Measurements from ENCODE around the gene ZNF254. TPM values are rescaled to one million over a fixed set of nuclear protein-coding genes. Genes with fewer than 3 reads are reported as not detected.
A peak's percentile ranks its signal among the peaks of the same experiment; 100 is the strongest.
"Not testable (repeated sequence)": the region's sequence is repeated elsewhere in the genome, so short reads cannot be mapped to it uniquely, and the experiment has no call there.

ZNF254 gene
- total RNA-seq (10 to 100 TPM; 13.8 to 23.5 TPM), polyA plus RNA-seq (1 to 10 TPM; 2.9 to 4.3 TPM)
- long read RNA-seq, donor 1, full-length matches to known transcripts = 3 of 9 reads
- long read RNA-seq, donor 1, partial matches to known transcripts = 1 of 9 reads
- long read RNA-seq, donor 1, other reads (novel, unspliced or antisense) = 5 of 9 reads
- long read RNA-seq, donor 2, partial matches to known transcripts = 0 of 9 reads
- long read RNA-seq, donor 2, other reads (novel, unspliced or antisense) = 8 of 9 reads

DNA sequence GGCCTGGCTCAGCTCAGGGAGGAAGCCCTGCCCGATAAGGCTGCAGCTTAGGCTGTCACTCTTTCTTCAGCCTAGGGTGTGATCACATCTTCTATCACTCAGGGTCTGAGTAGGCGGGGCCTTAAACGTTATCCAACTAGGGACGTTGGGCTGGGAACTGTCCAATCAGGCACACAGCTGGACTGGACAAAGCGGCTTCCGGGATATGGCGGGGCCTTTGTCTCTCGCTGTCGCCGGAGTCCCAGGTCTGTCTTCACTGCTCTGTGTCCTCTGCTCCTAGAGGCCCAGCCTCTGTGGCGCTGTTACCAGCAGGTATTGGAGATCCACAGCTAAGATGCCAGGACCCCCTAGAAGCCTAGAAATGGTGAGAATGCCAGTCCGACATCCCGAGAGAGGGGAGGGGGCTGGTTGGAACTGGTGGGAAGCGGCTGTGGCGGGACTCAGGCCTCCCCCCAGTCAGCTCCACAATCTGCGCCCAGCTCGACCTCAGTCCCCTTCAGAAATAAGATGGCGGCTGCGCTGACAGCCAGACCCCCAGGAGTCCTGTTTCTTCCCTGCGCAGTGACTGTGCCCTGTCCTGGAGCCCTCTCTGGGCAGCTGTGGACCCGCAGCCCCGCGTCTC is at the start of gene ZNF254:
Gene ZNF254, plus strand, starts transcription at position 214 of the 622 bp plus-strand sequence. Its CDS starts 121 bp downstream, at position 335.
- Histone ChIP-seq H3K36me3 (ENCODE audit: control insufficient read depth in 1 of 2, insufficient read depth in 2 of 2, low read length in 1 of 2) (no peaks in the 10 kb centered on the region), H3K9me3 (ENCODE audit: control insufficient read depth, low read length) (no peaks in the 10 kb centered on the region), H3K27ac (ENCODE audit: low read depth in 1 of 2, low read length in 2 of 2) (peak within 1 kb of the TSS in 1 of 2 donors; percentile 90), H3K4me1 (ENCODE audit: control insufficient read depth in 1 of 2, insufficient read depth in 2 of 2, low read length in 2 of 2) (no peaks in the 10 kb centered on the region), H3K27me3 (ENCODE audit: control insufficient read depth in 1 of 2, insufficient read depth in 2 of 2, low read length in 1 of 2) (no peaks in the 10 kb centered on the region), H3K4me3 (ENCODE audit: low read length in 2 of 2) (peak within 1 kb of the TSS; percentile 63 to 66)
- WGBS, 2 donors = 1% methylated on average over 23 of the region's 23 CpGs
- ATAC-seq (ENCODE audit: low FRiP score) (peak; percentile 98), DNase-seq (peak; percentile 93 to 94)
- intact Hi-C loops (cut with DNase I) = no loop called here

DNA sequence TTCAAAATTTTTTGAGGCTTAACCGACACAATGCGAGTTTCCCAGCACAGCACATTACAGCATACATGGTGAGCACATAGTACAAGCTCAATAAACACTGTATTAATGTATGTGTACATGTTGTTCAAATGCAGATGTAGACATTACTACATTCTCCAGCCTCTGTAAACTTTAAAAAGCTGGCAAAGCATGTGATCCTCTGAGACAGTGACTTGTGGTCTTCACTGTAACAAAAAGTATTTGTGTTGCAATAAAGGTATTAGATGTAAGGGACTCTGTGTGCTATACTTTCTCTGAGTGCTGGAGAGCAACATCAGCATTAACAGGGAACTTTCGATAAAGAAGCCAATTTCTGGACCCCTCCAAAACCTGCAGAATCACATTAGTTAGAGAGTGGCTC is 46.4 kb upstream of the ZNF254 start:
- peaks cover 0 to 2% of the 10 kb centered on the region in 2 donors for H3K4me1 ChIP-seq (ENCODE audit: control insufficient read depth in 1 of 2, insufficient read depth in 2 of 2, low read length in 2 of 2)
- H3K36me3 ChIP-seq (ENCODE audit: control insufficient read depth in 1 of 2, insufficient read depth in 2 of 2, low read length in 1 of 2) = no peaks in the 10 kb centered on the region
- no peaks in the 10 kb centered on the region for H3K9me3 ChIP-seq (ENCODE audit: control insufficient read depth, low read length)
- no peak overlapping the region for H3K27ac ChIP-seq (ENCODE audit: low read depth in 1 of 2, low read length in 2 of 2)
- ATAC-seq (ENCODE audit: low FRiP score) = no peak
- 94 to 95% methylated on average over 3 of the region's 3 CpGs for WGBS, 2 donors
- H3K27me3 ChIP-seq (ENCODE audit: control insufficient read depth in 1 of 2, insufficient read depth in 2 of 2, low read length in 1 of 2) = no peaks in the 10 kb centered on the region
- intact Hi-C loops (cut with DNase I) = no loop called here
- DNase-seq = no peak
- H3K4me3 ChIP-seq (ENCODE audit: low read length in 2 of 2) = no peak overlapping the region

DNA sequence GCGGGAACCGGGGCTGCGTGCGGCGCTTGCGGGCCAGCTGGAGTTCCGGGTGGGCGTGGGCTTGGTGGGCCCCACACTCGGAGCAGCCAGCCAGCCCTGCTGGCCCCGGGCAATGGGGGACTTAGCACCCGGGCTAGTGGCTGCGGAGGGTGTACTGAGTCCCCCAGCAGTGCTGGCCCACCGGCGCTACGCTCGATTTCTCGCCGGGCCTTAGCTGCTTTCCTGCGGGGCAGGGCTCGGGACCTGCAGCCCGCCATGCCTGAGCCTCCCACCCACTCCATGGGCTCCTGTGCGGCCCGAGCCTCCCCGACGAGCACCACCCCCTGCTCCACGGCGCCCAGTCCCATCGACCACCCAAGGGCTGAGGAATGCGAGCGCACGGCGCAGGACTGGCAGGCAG is 45.7 kb upstream of the ZNF254 start:
- H3K27me3 ChIP-seq (ENCODE audit: control insufficient read depth in 1 of 2, insufficient read depth in 2 of 2, low read length in 1 of 2); DNase-seq; H3K4me3 ChIP-seq (ENCODE audit: low read length in 2 of 2); intact Hi-C loops (cut with DNase I); H3K36me3 ChIP-seq (ENCODE audit: control insufficient read depth in 1 of 2, insufficient read depth in 2 of 2, low read length in 1 of 2); H3K9me3 ChIP-seq (ENCODE audit: control insufficient read depth, low read length); ATAC-seq (ENCODE audit: low FRiP score); H3K27ac ChIP-seq (ENCODE audit: low read depth in 1 of 2, low read length in 2 of 2); H3K4me1 ChIP-seq (ENCODE audit: control insufficient read depth in 1 of 2, insufficient read depth in 2 of 2, low read length in 2 of 2): not testable (repeated sequence)
- 94% methylated on average over 22 of the region's 32 CpGs; no CpG with 5 or more reads in 1 of the 2 donors for WGBS, 2 donors

DNA sequence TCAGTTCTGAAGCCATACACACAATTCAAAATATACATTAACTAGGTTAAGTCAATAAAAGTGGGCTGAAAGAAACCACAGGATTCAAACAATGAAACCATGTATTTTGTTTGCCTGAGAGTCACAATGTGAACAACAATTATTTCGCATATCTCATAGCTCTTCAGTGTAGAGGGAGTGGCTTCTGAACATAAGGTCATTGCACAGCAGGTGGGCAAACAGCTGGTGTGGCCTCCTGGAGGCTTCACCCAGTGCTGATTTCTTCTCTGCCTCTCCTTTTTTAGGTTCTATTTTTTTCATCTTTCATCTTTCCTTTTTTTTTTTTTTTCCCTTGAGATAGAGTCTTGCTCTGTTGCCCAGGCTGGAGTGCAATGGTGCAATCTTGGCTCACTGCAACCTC is 40.4 kb upstream of the ZNF254 start:
- intact Hi-C loops (cut with DNase I) = no loop called here
- no peak overlapping the region for H3K27ac ChIP-seq (ENCODE audit: low read depth in 1 of 2, low read length in 2 of 2)
- ATAC-seq (ENCODE audit: low FRiP score) (no peak), DNase-seq (no peak)
- peaks cover 0 to 19% of the 10 kb centered on the region in 2 donors for H3K36me3 ChIP-seq (ENCODE audit: control insufficient read depth in 1 of 2, insufficient read depth in 2 of 2, low read length in 1 of 2)
- H3K27me3 ChIP-seq (ENCODE audit: control insufficient read depth in 1 of 2, insufficient read depth in 2 of 2, low read length in 1 of 2) = no peaks in the 10 kb centered on the region
- 95 to 97% methylated on average over 1 of the region's 1 CpG for WGBS, 2 donors
- H3K4me3 ChIP-seq (ENCODE audit: low read length in 2 of 2) = no peak overlapping the region
- H3K9me3 ChIP-seq (ENCODE audit: control insufficient read depth, low read length) = no peaks in the 10 kb centered on the region
- no peaks in the 10 kb centered on the region for H3K4me1 ChIP-seq (ENCODE audit: control insufficient read depth in 1 of 2, insufficient read depth in 2 of 2, low read length in 2 of 2)

DNA sequence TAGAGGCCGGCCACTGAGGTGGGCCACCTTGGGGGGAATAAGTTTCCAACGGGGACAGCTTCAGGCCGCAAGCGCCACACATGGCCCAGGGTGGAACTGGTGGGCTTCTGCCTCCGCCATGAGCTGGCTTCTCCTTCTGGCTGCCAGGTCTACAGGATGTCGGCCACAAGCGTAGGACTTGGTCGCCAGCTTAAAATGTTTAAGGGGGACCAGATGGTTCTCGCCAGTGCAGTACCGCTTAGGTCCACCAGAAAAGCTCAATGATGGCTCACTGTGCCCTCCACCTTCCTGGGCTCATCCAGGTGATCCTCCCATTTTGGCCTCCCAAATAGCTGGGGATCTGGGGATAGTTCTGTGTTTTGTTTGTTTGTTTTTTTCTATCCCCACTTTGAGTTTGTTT is 38.7 kb upstream of the ZNF254 start:
- Histone ChIP-seq H3K4me1 (ENCODE audit: control insufficient read depth in 1 of 2, insufficient read depth in 2 of 2, low read length in 2 of 2) (no peaks in the 10 kb centered on the region), H3K9me3 (ENCODE audit: control insufficient read depth, low read length) (no peaks in the 10 kb centered on the region), H3K27me3 (ENCODE audit: control insufficient read depth in 1 of 2, insufficient read depth in 2 of 2, low read length in 1 of 2) (no peaks in the 10 kb centered on the region), H3K4me3 (ENCODE audit: low read length in 2 of 2) (no peak overlapping the region), H3K36me3 (ENCODE audit: control insufficient read depth in 1 of 2, insufficient read depth in 2 of 2, low read length in 1 of 2) (peaks cover 3 to 24% of the 10 kb centered on the region in 2 donors), H3K27ac (ENCODE audit: low read depth in 1 of 2, low read length in 2 of 2) (no peak overlapping the region)
- intact Hi-C loops (cut with DNase I) = no loop called here
- ATAC-seq (ENCODE audit: low FRiP score) (no peak), DNase-seq (no peak)
- 92 to 96% methylated on average over 10 of the region's 10 CpGs for WGBS, 2 donors

DNA sequence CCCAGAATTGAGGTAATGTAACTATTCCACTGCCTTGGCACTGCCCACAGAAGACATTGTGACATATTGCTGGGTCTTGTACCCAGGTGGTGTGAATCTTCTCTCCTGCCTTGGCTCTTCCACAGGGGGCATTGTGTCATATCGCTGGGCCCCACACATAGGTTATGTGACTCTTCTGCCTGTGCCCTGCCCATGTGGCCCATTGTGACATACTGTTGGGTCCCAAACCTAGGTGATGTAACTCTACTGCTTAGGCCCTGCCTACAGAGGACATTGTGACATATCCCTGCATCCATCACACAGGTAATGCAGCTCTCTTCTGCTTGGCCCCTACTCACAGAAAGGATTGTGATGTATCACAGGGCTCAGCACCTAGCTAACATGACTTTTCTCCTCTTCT is 37.5 kb upstream of the ZNF254 start:
- H3K4me1 ChIP-seq (ENCODE audit: control insufficient read depth in 1 of 2, insufficient read depth in 2 of 2, low read length in 2 of 2) = no peaks in the 10 kb centered on the region
- H3K36me3 ChIP-seq (ENCODE audit: control insufficient read depth in 1 of 2, insufficient read depth in 2 of 2, low read length in 1 of 2) = peaks cover 3 to 24% of the 10 kb centered on the region in 2 donors

DNA sequence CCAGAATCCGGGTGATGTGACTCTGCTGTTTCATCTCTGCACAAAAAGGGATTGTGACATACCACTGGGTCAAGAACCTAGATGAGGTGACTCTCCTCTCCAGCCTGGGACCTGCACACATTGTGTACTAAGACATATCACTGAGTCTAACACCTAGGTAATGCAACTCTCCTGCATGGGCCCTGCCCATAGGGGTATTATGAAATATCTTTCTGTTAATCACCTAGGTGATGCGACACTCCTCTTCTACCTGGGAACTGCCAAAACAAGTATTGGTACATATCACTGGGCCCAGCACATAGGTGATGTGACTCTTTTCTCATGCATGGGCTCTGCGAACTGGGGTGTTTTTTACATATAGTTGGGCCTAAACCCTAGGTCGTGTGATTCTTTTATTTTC is 35.5 kb upstream of the ZNF254 start:
- ATAC-seq (ENCODE audit: low FRiP score) (no peak), DNase-seq (no peak)
- H3K27ac ChIP-seq (ENCODE audit: low read depth in 1 of 2, low read length in 2 of 2) = no peak overlapping the region
- H3K36me3 ChIP-seq (ENCODE audit: control insufficient read depth in 1 of 2, insufficient read depth in 2 of 2, low read length in 1 of 2) = peaks cover 3 to 24% of the 10 kb centered on the region in 2 donors
- intact Hi-C loops (cut with DNase I) = no loop called here
- WGBS, 2 donors = 92 to 93% methylated on average over 4 of the region's 4 CpGs
- no peaks in the 10 kb centered on the region for H3K9me3 ChIP-seq (ENCODE audit: control insufficient read depth, low read length)
- H3K27me3 ChIP-seq (ENCODE audit: control insufficient read depth in 1 of 2, insufficient read depth in 2 of 2, low read length in 1 of 2) = no peaks in the 10 kb centered on the region
- no peaks in the 10 kb centered on the region for H3K4me1 ChIP-seq (ENCODE audit: control insufficient read depth in 1 of 2, insufficient read depth in 2 of 2, low read length in 2 of 2)
- H3K4me3 ChIP-seq (ENCODE audit: low read length in 2 of 2) = no peak overlapping the region

More for the DNA sequence above, 37.5 kb upstream of the ZNF254 start:
- Histone ChIP-seq H3K27me3 (ENCODE audit: control insufficient read depth in 1 of 2, insufficient read depth in 2 of 2, low read length in 1 of 2) (no peaks in the 10 kb centered on the region), H3K4me3 (ENCODE audit: low read length in 2 of 2) (no peak overlapping the region), H3K9me3 (ENCODE audit: control insufficient read depth, low read length) (no peaks in the 10 kb centered on the region), H3K27ac (ENCODE audit: low read depth in 1 of 2, low read length in 2 of 2) (no peak overlapping the region)
- no peak for ATAC-seq (ENCODE audit: low FRiP score)
- intact Hi-C loops (cut with DNase I) = no loop called here
- WGBS, 2 donors = 96 to 100% methylated on average over 1 of the region's 1 CpG
- no peak for DNase-seq

DNA sequence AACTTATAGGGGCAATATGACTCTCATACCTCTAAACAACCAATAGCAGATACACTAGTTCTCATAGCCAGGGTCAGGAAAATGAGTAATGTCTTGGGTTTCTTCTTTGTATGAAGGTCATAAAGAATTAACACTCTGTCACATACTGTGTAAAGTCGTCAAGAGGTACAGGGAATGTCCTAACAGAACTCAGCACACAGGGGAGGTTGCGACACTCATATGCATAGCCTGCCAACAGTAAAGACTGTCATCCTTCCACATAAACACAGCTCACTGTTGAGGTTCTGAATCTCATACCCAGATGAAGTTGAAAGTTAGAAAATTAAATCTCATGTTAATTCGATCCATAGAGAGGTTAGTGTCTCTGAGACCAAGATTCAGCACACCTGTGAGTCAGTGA is 34.2 kb upstream of the ZNF254 start:
- Histone ChIP-seq H3K36me3 (ENCODE audit: control insufficient read depth in 1 of 2, insufficient read depth in 2 of 2, low read length in 1 of 2) (peaks cover 3 to 23% of the 10 kb centered on the region in 2 donors), H3K27me3 (ENCODE audit: control insufficient read depth in 1 of 2, insufficient read depth in 2 of 2, low read length in 1 of 2) (no peaks in the 10 kb centered on the region), H3K9me3 (ENCODE audit: control insufficient read depth, low read length) (no peaks in the 10 kb centered on the region), H3K4me1 (ENCODE audit: control insufficient read depth in 1 of 2, insufficient read depth in 2 of 2, low read length in 2 of 2) (no peaks in the 10 kb centered on the region), H3K4me3 (ENCODE audit: low read length in 2 of 2) (no peak overlapping the region), H3K27ac (ENCODE audit: low read depth in 1 of 2, low read length in 2 of 2) (no peak overlapping the region)
- DNase-seq (no peak), ATAC-seq (ENCODE audit: low FRiP score) (no peak)
- intact Hi-C loops (cut with DNase I) = no loop called here
- WGBS, 2 donors = 93 to 96% methylated on average over 3 of the region's 3 CpGs

DNA sequence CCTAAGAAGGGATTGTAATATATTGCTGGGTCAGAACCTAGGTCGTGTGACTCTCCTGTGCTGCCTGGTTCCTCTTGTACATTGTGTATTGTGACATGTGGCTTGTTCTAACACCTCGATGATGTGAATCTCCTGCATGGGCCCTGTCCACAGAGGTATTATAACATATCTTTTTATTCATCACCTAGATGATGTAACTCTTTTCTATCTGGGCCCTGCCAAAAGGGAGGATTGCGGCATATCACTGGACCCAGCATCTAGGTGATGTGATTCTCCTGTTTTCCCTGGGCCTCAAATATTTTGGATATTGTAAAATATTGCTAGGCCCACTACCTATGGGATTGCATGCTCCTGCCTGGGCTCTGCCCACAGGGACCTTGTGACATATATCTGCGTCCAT is 33.4 kb upstream of the ZNF254 start:
- H3K9me3 ChIP-seq (ENCODE audit: control insufficient read depth, low read length) = no peaks in the 10 kb centered on the region
- DNase-seq (no peak), ATAC-seq (ENCODE audit: low FRiP score) (no peak)
- H3K4me1 ChIP-seq (ENCODE audit: control insufficient read depth in 1 of 2, insufficient read depth in 2 of 2, low read length in 2 of 2) = no peaks in the 10 kb centered on the region
- peaks cover 3 to 20% of the 10 kb centered on the region in 2 donors for H3K36me3 ChIP-seq (ENCODE audit: control insufficient read depth in 1 of 2, insufficient read depth in 2 of 2, low read length in 1 of 2)
- H3K27ac ChIP-seq (ENCODE audit: low read depth in 1 of 2, low read length in 2 of 2) = no peak overlapping the region
- WGBS, 2 donors = 95 to 96% methylated on average over 4 of the region's 4 CpGs
- intact Hi-C loops (cut with DNase I) = no loop called here
- H3K27me3 ChIP-seq (ENCODE audit: control insufficient read depth in 1 of 2, insufficient read depth in 2 of 2, low read length in 1 of 2) = no peaks in the 10 kb centered on the region
- no peak overlapping the region for H3K4me3 ChIP-seq (ENCODE audit: low read length in 2 of 2)
